HG03103 (cell line): ENCODE measurements around the gene KRT76.

Source experiments
- ATAC-seq: cut with Tn5 transposase; IDR thresholded peaks from one replicate; pipeline ENCODE4 v1.9.1; 2021; ENCODE audit warnings: low read depth; ENCODE audit not compliant: unreplicated experiment

Gene KRT76

DNA sequence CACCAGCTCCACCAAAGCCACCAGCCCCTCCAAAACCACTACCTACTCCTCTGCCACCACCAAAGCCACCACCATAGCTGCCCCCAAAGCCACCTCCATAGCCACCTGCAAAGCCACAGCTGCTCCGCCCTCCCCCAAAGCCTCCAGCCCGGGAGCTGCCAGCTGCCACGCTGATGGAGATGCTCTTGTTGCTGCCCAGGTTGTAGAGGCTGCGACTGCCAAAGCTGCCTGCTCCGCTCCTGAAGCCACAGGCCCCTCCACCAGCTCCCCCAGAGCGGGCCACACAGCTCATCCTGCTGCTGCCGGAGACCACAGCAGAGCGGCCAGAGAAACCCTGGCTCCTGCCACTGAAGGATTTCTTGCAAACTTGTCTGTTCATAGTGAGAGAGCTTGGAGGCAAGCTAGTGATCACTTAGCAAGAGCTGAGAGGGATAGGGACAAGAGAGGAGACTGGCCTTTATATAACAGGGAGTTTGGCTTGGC, at the start of gene KRT76:
Gene KRT76 (minus strand): TSS at position 433 of the 483 bp plus-strand sequence. CDS start 54 bp downstream, at position 379.
- no peak for ATAC-seq

DNA sequence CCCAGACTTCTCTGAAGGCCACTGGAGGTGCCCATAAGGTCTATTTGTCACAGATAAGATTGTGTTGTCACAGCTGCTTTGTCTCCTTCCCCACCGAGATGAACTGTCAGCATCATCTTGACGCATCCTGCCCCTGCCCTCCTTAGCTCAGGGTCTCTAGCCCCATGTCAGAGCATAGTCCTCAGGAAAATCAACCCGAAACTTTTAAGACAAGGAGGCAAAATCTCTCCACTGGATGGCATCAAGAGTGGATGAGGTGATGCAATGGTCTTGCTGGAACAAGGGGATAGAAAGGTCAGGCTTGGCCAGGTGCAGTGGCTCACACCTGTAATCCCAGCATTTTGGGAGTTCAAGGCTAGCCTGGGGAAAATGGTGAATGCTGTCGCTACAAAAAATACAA, 48.8 kb upstream of the KRT76 start:
- ATAC-seq, result no peak

DNA sequence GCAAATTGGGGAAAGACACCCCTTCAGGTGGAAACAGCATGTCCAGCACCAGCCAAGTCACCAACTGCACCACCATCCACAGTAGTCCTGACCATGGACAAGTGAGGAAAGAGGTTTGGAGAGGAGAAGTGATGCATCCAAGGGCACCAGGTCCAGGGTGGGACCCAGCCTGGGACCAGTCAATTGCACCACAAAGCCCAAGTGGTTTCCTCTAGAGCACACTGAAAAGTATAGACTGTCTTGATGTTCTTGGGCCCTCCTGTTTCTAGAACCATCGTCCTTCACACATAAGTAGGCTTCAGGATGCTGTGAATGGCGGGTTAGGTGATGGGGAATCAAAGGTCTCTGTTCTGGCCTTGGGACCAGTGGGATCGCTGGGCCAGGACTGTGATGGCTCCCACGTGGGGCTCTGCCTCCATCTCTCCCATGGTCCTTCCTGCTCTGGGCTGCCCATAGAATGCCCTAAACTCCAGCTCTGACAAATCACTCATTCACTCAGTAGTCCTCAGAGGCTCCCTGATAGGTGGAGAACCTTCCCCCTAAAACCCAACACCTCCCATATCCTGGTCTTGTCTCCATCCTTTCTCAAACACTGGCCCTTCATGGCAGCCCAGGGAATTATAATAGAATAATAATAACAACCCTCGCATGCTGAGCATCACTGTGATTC, 47.7 kb upstream of the KRT76 start:
- no peak for ATAC-seq

DNA sequence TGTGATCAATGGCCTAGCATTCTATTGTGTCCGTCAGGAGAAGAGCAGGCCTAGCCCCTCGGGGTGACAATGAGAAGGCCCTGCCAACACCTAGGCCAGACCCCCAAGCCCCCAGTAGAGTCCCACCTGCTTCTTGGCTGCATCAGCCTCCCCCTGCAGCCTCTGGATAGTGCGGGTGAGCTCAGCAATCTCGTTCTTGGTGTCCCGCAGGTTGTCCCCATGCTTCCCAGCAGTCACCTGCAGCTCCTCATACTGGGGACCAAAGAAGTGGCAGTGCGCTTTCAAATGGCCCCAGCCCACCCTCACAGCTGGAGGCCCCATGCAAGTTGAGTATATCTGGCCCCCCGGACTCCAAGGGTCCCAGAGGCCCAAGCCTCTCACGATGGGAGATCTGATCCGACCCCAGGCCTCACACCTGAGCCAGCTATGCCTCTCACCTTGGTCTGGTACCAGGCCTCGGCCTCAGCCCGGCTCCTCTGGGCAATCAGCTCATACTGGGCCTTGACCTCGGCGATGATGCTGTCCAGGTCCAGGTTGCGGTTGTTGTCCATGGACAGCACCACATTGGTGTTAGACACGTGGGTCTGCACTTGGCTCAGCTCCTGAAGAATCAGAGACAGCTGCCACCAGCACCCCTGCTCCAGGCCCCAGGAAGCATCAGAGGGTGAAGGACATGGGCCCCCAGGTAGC, 46.8 kb upstream of the KRT76 start:
- ATAC-seq, result no peak

DNA sequence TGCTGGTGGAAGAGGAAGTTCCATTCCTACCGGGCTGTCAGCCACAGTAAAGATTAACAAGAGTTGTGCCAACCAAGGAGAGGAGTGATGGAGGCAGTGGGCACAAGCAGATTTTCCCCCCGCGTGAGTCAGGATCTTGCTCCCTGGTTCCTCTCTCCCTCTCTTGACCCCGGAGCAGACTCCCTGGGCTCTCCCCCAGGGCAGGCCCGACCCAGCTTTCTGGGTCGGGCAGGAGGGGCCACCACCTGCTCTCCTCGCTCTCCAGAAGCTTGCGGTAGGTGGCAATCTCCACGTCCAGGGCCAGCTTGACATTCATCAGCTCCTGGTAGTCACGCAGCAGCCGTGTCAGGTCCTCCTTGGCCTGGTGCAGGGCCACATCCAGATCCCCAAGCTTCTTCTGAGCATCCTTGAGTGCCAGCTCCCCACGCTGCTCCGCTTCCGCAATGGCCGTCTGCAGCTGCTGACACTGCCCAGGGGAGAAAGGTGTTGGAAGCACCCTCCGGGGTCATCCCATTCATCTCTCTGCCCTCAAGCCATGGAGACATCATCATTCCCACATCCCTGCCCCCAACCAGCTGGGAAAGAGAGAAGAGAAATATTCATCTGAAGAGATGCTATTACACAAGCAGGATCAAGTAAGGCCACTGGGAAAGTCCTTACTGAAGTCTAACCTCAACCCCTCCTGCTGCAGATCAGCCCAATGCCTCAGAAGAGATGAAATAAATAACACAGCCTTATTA, 45.8 kb upstream of the KRT76 start:
- ATAC-seq, result no peak

DNA sequence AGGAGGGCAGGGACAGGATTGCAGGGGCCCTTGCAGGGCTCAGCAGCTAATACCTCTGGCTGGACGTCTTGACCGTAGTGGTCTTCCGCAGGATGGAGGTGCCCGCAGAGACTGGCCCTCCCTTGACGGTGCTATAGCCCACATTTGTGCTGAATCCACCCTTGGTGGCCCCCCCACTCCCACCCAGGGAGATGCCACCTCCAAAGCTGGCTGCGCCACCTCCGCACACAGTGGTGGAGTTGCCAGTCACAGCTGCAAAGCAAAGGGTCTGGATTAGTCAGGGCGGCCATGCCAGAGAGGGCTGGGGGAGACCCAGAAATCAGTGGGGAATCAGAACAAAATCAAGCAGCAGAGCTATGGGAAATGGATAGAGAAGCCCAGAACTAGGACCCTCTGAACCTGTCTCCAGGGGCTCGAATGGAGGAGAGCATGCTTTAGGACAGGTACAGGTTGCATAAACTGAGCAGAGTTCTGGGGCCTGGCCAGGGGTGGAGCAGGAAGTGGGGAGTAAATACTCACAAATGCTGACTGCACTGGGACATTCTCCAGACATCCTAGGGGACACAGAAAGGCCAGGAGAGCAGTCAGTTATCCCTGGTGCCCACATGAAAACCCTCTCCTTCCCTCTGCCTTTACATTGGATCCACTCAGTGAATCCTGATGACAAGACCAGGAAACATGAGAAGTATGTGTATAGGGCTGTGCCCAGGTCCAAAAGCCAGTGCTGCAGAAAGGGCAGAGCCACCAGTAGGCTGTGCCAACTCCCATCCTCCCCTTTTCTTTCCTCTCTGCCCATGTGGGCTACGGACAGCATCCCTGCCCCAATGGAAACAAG, 44.9 kb upstream of the KRT76 start:
- no peak for ATAC-seq

DNA sequence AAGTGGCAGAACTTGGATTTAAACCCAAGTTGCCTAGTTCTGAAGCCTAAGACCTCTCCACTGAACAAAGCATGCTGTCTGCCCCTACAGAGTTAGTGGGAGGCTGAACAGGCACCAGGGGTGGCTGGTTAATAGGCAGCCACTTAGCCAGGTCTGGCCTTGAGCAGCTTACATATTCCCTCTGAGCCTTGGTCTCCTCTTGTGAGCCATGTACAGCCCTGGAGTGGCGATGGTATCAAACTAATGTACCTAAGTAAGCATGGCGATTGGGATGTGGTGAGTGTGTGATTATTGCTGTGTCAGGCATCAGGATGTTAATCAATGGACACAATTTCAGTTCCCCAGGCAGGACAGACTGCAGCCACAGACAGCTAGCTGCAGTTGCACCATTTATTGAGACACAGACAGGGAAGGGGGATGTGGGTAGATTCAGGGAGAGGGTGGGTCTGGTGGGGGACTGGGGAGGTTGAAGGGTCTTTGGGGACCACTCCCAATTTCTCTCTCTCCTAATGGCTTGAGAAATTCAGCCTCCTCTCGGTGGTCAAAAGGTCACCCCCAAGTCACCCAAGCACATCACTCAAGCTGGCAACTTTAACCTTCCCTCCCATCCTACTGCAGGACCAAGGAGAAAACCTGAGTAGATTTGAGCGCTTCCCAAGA, 44.1 kb upstream of the KRT76 start:
- no peak for ATAC-seq

DNA sequence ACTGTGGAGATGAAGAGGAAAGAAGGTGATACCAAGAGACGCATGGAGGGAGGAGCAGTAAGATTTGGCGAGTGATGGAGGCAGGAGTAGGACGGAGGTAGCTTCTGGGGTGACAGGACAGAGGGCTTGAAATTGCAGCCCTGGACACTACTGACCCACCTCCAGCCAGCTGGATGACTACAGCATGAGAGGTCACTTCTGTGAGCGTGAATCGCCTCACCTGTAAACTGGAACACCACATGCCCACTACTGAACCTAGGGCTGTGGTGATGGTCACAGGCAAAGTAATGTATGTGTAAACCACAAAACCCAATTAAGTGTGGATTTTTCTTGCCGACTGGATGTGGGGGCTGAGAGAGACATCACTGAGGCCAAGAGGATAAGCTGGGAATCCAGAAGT, 43.4 kb upstream of the KRT76 start:
- no peak for ATAC-seq

DNA sequence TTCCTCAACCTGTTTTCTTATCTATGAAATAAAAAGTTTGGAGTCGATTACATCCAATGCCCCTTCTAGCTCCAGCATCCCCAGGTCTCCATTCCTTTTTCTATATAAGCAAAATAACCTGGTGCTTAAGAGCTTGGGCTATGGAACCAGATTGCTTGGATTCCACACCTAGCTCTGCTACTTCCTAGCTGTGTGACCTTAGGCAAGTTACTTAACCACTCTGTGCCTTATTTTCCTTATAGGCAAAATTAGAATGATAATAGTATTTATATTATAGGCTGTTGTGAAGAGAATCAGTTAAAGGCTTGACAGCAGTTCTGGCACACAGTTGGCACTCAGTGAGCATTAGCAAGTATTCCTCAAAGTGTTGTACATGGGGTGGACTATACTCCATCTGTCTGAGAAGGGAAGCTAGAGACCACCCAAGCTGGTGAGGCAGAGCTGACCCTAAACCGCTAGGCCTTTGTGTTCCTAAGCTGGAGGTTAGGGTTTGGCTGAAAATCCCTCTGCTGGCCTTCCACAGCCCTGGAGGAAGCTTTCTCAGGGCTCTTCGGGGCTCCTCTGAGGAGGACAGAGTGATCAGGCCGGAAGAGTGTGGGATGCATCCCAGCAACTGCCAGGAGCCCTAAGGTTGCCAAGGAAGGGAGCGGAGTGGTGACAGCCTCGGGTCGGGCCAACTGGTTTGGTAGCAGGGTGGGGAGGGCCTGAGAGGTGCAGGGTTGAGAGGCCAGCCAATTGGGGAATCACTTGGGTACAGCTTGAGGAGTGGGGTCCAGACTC, 42.8 kb upstream of the KRT76 start:
- no peak for ATAC-seq

DNA sequence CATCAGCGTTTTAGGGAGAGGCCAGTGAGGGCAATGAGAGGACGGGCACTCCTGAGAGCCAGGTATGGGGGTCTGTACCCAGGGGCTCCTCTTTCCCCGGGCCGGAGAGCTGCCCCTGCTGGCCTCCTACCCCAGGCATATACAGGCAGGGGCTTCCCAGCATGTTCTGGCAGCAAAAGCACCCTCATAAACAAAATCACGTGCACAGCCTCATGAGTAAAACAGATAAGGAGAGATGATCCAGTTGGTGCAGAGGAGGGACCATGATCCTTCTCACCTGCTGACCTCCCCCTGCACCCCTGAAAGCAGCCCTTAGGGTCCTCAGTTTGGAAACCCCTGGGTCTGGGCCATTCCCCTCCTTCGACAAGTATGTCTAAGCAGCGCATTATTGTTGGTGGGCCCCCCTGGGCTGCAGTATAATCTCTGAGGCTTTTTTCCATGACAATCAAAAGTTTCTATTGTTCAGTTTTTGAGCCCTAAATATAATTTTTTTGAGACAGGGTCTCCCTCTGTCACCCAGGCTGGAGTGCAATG, 41.8 kb upstream of the KRT76 start:
- no peak for ATAC-seq

DNA sequence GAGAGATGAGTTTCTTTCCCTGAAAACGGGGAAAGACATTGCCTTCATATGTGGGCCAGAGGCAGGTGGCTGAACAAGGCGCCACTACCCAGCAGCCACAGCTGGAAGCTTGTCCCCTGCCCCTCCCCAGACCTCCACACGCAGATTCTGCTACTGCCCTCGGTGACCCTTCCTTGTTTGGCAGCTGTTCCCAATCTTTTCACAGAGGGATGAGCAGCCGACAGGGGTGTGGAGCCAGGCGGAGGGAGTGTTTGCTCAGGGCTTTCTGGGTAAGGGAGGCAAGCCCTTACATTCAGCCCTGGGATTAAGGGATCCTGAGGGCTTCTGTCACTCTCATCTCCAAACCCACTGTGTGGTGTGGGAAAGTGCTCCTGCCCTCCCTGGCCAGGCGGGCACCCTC, 41.2 kb upstream of the KRT76 start:
- no peak for ATAC-seq

DNA sequence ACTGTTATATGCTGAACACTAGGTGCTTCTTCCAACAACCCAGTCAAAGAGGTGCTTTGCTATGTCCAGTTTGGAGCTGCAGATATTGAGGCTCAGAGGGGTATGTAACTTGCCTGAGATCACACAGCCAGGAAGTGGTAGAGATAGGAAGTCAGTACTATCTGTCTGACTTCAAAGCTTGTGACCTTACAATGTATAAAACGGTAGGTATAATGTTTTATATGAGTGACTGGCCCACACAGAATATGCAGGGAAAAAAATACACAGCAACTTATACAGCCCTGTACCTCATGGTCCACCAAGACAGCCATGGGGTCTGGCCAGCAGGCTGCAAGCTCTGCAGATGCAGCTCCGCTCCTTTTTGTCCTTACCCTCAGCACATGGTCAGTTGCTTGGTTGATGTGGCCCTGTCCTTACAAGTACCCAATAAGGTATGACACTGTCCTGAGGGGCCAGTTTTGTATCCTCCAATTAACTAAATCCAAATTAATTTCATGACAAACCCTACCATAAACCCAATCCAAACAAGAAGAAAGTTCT, 40.6 kb upstream of the KRT76 start:
- no peak for ATAC-seq

DNA sequence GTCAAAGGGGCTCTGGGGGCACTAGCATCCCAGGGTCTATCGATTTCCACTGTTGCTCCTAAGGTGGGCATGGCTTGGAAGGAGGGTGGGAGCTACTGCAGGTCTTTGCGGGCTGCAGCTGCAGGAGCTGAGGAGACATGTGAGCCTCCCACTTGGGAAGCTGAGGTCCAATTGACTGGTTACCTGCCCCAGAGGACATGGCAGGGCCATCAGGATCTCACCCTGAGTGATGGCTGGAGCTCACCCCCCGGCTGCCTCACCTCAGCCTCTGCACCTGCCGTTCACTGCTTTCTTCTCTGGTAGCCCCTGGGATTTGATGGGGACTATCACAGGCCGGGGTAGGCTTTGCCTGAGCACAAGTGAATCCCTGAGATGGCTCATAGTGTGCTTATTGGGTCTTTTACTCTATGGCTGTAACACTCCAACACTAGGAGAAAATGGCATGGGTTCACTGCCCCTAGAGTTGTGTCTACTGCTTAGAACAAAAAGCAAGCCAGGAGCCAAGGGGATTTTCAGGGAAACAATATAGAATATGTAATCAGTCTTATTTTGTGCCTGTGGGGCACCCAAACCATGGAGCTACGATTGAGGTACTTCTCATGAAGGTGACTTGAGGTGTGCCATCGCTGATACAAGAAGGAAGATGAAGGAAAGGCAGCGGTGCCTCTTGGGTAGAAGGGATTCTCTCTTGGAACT, 40.0 kb upstream of the KRT76 start:
- no peak for ATAC-seq

DNA sequence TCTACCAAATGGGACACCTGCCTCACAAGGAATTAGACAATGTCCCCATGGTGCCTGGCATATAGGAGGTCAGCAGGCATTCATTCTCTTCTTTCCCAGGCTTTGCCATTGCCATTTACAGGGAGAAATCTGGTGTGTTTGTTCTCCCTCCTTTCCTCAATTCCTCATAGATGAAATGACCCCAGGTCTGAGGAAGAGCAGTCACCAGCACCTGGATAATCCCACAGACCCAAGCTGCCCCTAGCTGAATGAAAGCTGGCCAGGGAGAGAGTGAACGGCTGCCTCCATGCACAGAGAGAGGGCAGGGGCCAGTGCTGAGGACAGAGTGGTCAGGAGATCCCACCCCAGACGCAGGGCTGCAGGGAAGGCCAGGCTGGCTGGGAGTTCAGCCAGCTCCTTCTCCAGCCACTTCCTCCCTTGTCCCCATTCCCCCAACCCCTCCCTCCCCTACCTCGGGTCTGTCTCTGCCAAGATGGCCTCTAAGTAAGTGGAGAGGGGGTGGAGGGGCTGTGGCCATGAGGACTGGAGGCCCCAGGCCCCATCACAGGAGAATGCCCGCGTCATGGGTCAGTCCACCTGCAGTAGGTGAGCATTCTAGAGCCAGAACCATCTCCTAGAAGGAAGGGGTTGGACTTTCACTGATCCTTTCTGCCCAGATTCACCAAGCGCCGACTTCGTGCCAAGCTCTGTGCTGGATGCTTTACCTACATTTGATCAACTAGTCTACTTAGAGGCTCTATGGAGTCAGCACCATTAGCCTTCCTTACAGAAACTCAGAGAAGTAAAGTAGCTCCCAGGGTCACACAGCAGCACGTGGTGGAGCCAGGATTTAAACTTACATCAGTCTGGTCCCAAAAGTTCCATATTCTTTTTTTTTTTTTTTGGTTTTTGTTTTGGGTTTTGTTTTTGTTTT, 38.8 kb upstream of the KRT76 start:
- ATAC-seq, result no peak

DNA sequence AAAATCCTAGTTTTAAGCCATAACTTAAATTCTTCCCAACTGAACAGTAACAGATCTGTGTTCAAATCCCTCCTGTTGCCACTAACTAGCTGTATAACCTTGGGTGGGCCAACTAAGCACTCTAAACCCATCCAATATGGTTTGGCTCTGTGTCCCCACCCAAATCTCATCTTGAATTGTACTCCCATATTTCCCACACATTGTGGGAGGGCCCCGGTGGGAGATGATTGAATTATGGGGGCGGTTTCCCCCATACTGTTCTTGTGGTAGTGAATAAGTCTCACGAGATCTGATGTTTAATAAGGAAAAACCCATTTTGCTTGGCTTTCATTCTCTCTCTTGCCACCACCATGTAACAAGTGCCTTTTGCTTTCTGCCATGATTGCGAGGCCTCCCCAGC, 38.0 kb upstream of the KRT76 start:
- ATAC-seq, result no peak

DNA sequence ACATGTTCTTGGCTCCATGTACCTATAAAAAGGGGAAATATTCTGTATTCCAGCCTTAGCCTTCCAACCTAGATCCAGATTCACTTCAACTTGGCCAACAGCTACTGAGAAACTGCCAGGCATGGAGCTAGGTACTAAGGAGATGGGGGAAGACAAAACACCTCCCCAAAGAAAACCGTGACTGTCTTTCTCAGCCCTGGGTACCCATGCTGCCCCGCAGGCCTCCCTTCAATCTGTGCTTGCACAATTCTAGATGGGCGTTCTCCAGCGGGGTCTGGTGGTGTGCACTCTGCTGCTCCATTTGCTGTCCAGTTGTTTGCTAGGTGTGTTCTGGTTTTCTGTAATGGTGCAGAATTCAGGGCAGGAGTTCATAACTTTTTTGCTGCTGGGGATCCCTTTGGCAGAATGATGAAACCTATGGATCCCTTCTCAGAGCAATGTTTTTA, 37.6 kb upstream of the KRT76 start:
- ATAC-seq, result no peak
